Heart left ventricle (tissue), 16 donors: ENCODE measurements around the gene AKAP6. TPM values are rescaled to one million over a fixed set of nuclear protein-coding genes. Genes with fewer than 3 reads are reported as not detected.
A peak's percentile ranks its signal among the peaks of the same experiment; 100 is the strongest.

Source experiments
- ATAC-seq, 4 donors: fragments of 200-7000 bp; cut with Tn5 transposase; one replicate each; pipeline ENCODE4 v1.9.1; 2020 to 2022; ENCODE audit warnings: moderate library complexity in 4 of 4, mild to moderate bottlenecking in 3 of 4, moderate number of reproducible peaks in 1 of 4
- DNase-seq, 5 donors: peaks; one replicate each; pipeline ENCODE4 v3.0.0-alpha.2; 2020
- H3K27ac ChIP-seq, 12 donors: fragments of 200-600 bp; sonication (generic) in 4 of 12; one replicate each; pipeline versions ENCODE4 v1.5.0 to v1.8.0; 2016 to 2022; ENCODE audit warnings: mild to moderate bottlenecking in 2 of 12
- H3K27me3 ChIP-seq, 9 donors: fragments of 200-600 bp; sonication (generic) in 2 of 9; one replicate each; pipeline versions ENCODE4 v1.5.1 to v1.8.0; 2016 to 2022; ENCODE audit warnings: mild to moderate bottlenecking in 3 of 9
- H3K36me3 ChIP-seq, 9 donors: fragments of 200-600 bp; sonication (generic) in 2 of 9; one replicate each; pipeline versions ENCODE4 v1.5.0 to v1.8.0; 2018 to 2022; ENCODE audit warnings: mild to moderate bottlenecking in 2 of 9
- H3K4me1 ChIP-seq, 12 donors: fragments of 200-600 bp; sonication (generic) in 4 of 12; one replicate each; pipeline versions ENCODE4 v1.5.0 to v1.8.0; 2016 to 2022; ENCODE audit warnings: mild to moderate bottlenecking in 3 of 12
- H3K4me3 ChIP-seq, 12 donors: fragments of 200-600 bp; sonication (generic) in 4 of 12; one replicate each; pipeline versions ENCODE4 v1.5.0 to v1.8.0; 2017 to 2022; ENCODE audit warnings: mild to moderate bottlenecking in 9 of 12, moderate library complexity in 4 of 12
- H3K9me3 ChIP-seq, 12 donors: fragments of 200-600 bp; sonication (generic) in 4 of 12; one replicate each; pipeline versions ENCODE4 v1.5.0 to v1.8.0; 2016 to 2022; ENCODE audit warnings: mild to moderate bottlenecking in 1 of 12
- CTCF ChIP-seq, 12 donors: fragments of 200-600 bp; sonication (generic) in 4 of 12; IDR thresholded peaks; one replicate each; pipeline versions ENCODE4 v1.5.0 to v1.8.0; 2018 to 2022; ENCODE audit warnings: antibody characterized with exemption in 12 of 12, mild to moderate bottlenecking in 5 of 12
- POLR2A ChIP-seq, 2 donors: fragments of 450-650 bp; IDR thresholded peaks; one replicate each; pipeline ENCODE4 v1.6.1; 2017; ENCODE audit warnings: antibody characterized with exemption in 2 of 2, mild to moderate bottlenecking in 2 of 2, moderate library complexity in 2 of 2
- WGBS, 4 donors: extraction: QIAGEN DNeasy Blood & Tissue Kit in 2 of 4; methylation state at CpG; one replicate each; pipeline versions ENCODE4 v1.1.5 to v1.1.7; 2013 to 2018; 5-methylcytosine and 5-hydroxymethylcytosine counted together
- intact Hi-C, 10 donors: fragments of 100-400 bp; cut with DNase I; formaldehyde crosslinking; loops; one replicate each; pipeline versions ENCODE4 v1.11.1 to v1.14.2; 2022
- polyA plus RNA-seq, 2 donors: library from polyadenylated mRNA; stranded (reverse); fragments of 200-250 nt; gene quantifications; one replicate each; pipeline ENCODE4 v1.2.3, GENCODE V29; 2013
- total RNA-seq, 9 donors: library from RNA; depleted of rRNA in 2 of 9; stranded (reverse); fragments of >200 nt in 2 of 9; fragmentation: NEBNext Ultra II Directional in 3 of 9; extraction: Animal tissue kit (Norgen Biotek cat#: 25700) in 3 of 9; gene quantifications; one replicate each; pipeline versions ENCODE4 v1.1.0 to v1.2.4, GENCODE V29; 2016 to 2023
- donor health status: ischemic (EF 13 %, LVEDD 7.1; RV severe dilation, severe dysfunction).
- donor health status: healthy with polysubstance abuse.
- donor health status: DM: no; HTN: yes; CAD: no.
- donor health status: DM: no; HTN: no; CAD: no.
- donor health status: ischemic (EF 25% LVEDD 6.9; RV normal size, moderate dysfunction).
- donor health status: ischemic (EF 25% LVEDD 5.7; RV mildly dilated, moderate dysfunction).
- donor health status: healthy.
- donor health status: DM: yes; HTN: yes; CAD: no.
- donor health status: ischemic (EF 35%, LVEDD 5.7; RV mildly dilated, moderate dysfunction).
- donor health status: nonischemic (EF 11% LVEDD 7.7; RV severe dilation, severe dysfunction).
- donor health status: DM: yes; HTN: yes; CAD: no.
- donor health status: PGD.
- donor health status: ischemic (EF 29% LVEDD 5.4; RV normal size, mild dysfunction).
- donor health status: nonischemic (EF 23%, LVEDD 6.1; RV moderate dilation, normal function).

The AKAP6 gene
- total and polyA plus RNA-seq, 11 donors: 20.4 to 303 (median 206) TPM

GRCh38 chr14:32476532-32476931, 147.4 kb downstream of the AKAP6 start:
- H3K27me3 ChIP-seq: no peaks in the 10 kb centered on the region
- DNase-seq (no peak), ATAC-seq (no peak)
- no peaks in the 10 kb centered on the region for H3K36me3 ChIP-seq
- intact Hi-C loops: loop anchor here in 2 of 10 donors (10.0 kb wide), 2 partner anchors 402 to 542 kb away; partner anchors contain the start of gene ARHGAP5 (in 1 of the 2)
- TF ChIP-seq CTCF (IDR thresholded peaks at IDR 0.05) (no peak), POLR2A (IDR thresholded peaks at IDR 0.05) (no peak)
- H3K9me3 ChIP-seq: no peaks in the 10 kb centered on the region
- peak overlapping the region in 6 of 12 donors; percentile 2 to 59 (median 18) for H3K27ac ChIP-seq
- H3K4me1 ChIP-seq: peaks cover 0 to 53% (median 14%) of the 10 kb centered on the region in 12 donors
- no peak overlapping the region for H3K4me3 ChIP-seq
- 48 to 58% (median 51%) methylated on average over 4 of the region's 4 CpGs for WGBS, 4 donors

GRCh38 chr14:32477396-32477795, 148.3 kb downstream of the AKAP6 start:
- WGBS, 4 donors: 88 to 96% (median 91%) methylated on average over 3 of the region's 3 CpGs
- intact Hi-C loops: loop anchor here in 2 of 10 donors (10.0 kb wide), 2 partner anchors 403 to 543 kb away; partner anchors contain the start of gene ARHGAP5 (in 1 of the 2)
- Histone ChIP-seq H3K9me3 (no peaks in the 10 kb centered on the region), H3K27me3 (no peaks in the 10 kb centered on the region), H3K4me3 (no peak overlapping the region), H3K4me1 (peaks cover 0 to 45% (median 10%) of the 10 kb centered on the region in 12 donors), H3K27ac (peak overlapping the region in 5 of 12 donors; percentile 2 to 59 (median 11)), H3K36me3 (no peaks in the 10 kb centered on the region)
- ATAC-seq: no peak
- TF ChIP-seq POLR2A (IDR thresholded peaks at IDR 0.05) (no peak), CTCF (IDR thresholded peaks at IDR 0.05) (no peak)
- no peak for DNase-seq

GRCh38 chr14:32478050-32478449, 149.0 kb downstream of the AKAP6 start:
- H3K36me3 ChIP-seq: no peaks in the 10 kb centered on the region
- TF ChIP-seq CTCF (IDR thresholded peaks at IDR 0.05) (no peak), POLR2A (IDR thresholded peaks at IDR 0.05) (no peak)
- no peaks in the 10 kb centered on the region for H3K27me3 ChIP-seq
- DNase-seq: no peak
- H3K27ac ChIP-seq: no peak overlapping the region
- 68 to 79% (median 76%) methylated on average over 3 of the region's 3 CpGs for WGBS, 4 donors
- no peak for ATAC-seq
- intact Hi-C loops: loop anchor here in 2 of 10 donors (10.0 kb wide), 2 partner anchors 403 to 543 kb away; partner anchors contain the start of gene ARHGAP5 (in 1 of the 2)
- peaks cover 0 to 42% (median 6%) of the 10 kb centered on the region in 12 donors for H3K4me1 ChIP-seq
- H3K4me3 ChIP-seq: no peak overlapping the region
- H3K9me3 ChIP-seq: no peaks in the 10 kb centered on the region

- TF ChIP-seq CTCF (IDR thresholded peaks at IDR 0.05): no peak
- no peak for TF ChIP-seq POLR2A (IDR thresholded peaks at IDR 0.05)
- intact Hi-C loops: no loop called here
- Histone ChIP-seq H3K36me3 (no peaks in the 10 kb centered on the region), H3K27ac (peak overlapping the region in 1 of 12 donors; percentile 2), H3K9me3 (no peaks in the 10 kb centered on the region), H3K4me1 (peaks cover 0 to 31% (median 0%) of the 10 kb centered on the region in 12 donors), H3K27me3 (no peaks in the 10 kb centered on the region), H3K4me3 (no peak overlapping the region)
- DNase-seq (no peak), ATAC-seq (no peak)
- 80 to 90% (median 83%) methylated on average over 1 of the region's 1 CpG for WGBS, 4 donors
Measured at GRCh38 chr14:32480337-32480736, 151.2 kb downstream of the AKAP6 start.
